Upper lobe of left lung (tissue), 6 donors: ENCODE results near the gene EEF1AKMT4. TPM values are rescaled to one million over a fixed set of nuclear protein-coding genes. Genes with fewer than 3 reads are reported as not detected.

Experiments
- ATAC-seq, 2 donors: fragments of 200-7000 bp; cut with Tn5 transposase; one replicate each; pipeline ENCODE4 v1.9.1; 2022; ENCODE audit warnings: mild to moderate bottlenecking in 2 of 2, moderate library complexity in 2 of 2; ENCODE audit not compliant: low FRiP score in 2 of 2
- DNase-seq, 2 donors: peaks; one replicate each; pipeline ENCODE4 v3.0.0-alpha.2; 2019 to 2020
- H3K27ac ChIP-seq, 4 donors: fragments of 200-600 bp; sonication (generic); one replicate each; pipeline ENCODE4 v1.5.1; 2016 to 2019
- H3K27me3 ChIP-seq, 4 donors: fragments of 200-600 bp; sonication (generic); one replicate each; pipeline ENCODE4 v1.5.1; 2017 to 2019
- H3K36me3 ChIP-seq, 4 donors: fragments of 200-600 bp; sonication (generic); one replicate each; pipeline ENCODE4 v1.5.1; 2016 to 2019
- H3K4me1 ChIP-seq, 4 donors: fragments of 200-600 bp; sonication (generic); one replicate each; pipeline ENCODE4 v1.5.1; 2018 to 2019
- H3K4me3 ChIP-seq, 4 donors: fragments of 200-600 bp; sonication (generic); one replicate each; pipeline ENCODE4 v1.5.1; 2017 to 2019; ENCODE audit warnings: mild to moderate bottlenecking in 2 of 4, moderate library complexity in 1 of 4
- H3K9me3 ChIP-seq, 4 donors: fragments of 200-600 bp; sonication (generic); one replicate each; pipeline ENCODE4 v1.5.1; 2018 to 2019
- EP300 ChIP-seq, 4 donors: sonication (generic); formaldehyde crosslinking; IDR thresholded peaks; one replicate each; pipeline ENCODE4 v1.5.1; 2017; ENCODE audit warnings: antibody characterized with exemption in 4 of 4, control low read depth in 2 of 4
- POLR2A ChIP-seq, 4 donors: fragments of 450-650 bp; IDR thresholded peaks; one replicate each; pipeline ENCODE4 v1.5.1; 2016 to 2017; ENCODE audit warnings: antibody characterized with exemption in 4 of 4, mild to moderate bottlenecking in 2 of 4
- POLR2AphosphoS5 ChIP-seq, 2 donors: sonication (generic); formaldehyde crosslinking; IDR thresholded peaks; one replicate each; pipeline ENCODE4 v1.5.1; 2017; ENCODE audit warnings: antibody characterized with exemption in 2 of 2
- WGBS, 2 donors: methylation state at CpG; one replicate each; pipeline ENCODE4 v1.1.5; 2017 to 2018; 5-methylcytosine and 5-hydroxymethylcytosine counted together
- total RNA-seq, 6 donors: library from RNA; depleted of rRNA in 4 of 6; stranded (reverse); fragments of >200 nt in 4 of 6; gene quantifications; one replicate each; pipeline versions ENCODE4 v1.1.0 to v1.2.1, GENCODE V29; 2016 to 2021
- TF ChIP-seq, protein P1 (sequence below), 6 experiments: fragments of 450-650 bp in 4 of 6; fragments of 200-600 bp in 2 of 6; sonication (generic) in 2 of 6; IDR thresholded peaks; one replicate each; pipeline ENCODE4 v1.5.1; 2016 to 2019; ENCODE audit warnings: antibody characterized with exemption in 6 of 6
- donor health status: DM: no; HTN: no; CAD: no; lungs with moderate emphysema.
- donor health status: DM: no; HTN: yes; CAD: no; lungs with severe emphysema.

EEF1AKMT4 gene
- total RNA-seq, 6 donors from 2014 or later: 1.8 to 8.8 (median 4.1) TPM

DNA sequence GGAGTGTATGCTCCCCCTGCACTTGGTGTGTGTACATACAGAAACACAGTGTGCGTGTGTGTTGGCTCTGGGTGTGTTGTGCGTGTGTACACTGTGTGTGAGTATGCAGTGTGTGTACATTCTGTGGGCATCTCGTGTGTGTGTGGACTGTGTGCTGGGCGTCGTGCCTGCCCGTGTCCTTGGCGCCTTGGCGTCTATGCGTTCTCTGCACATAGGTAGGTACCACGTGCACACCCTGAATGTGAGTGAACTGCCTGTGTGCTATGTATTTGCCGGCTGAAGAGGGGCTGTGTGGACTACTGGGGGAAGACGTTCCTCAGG is 25.9 kb downstream of the EEF1AKMT4 start:
- ATAC-seq (no peak), DNase-seq (no peak)
- H3K27ac ChIP-seq: no peak overlapping the region
- H3K36me3 ChIP-seq: no peaks in the 10 kb centered on the region
- no peak overlapping the region for H3K4me3 ChIP-seq
- H3K9me3 ChIP-seq: no peaks in the 10 kb centered on the region
- TF ChIP-seq POLR2A (IDR thresholded peaks at IDR 0.05) (no peak), EP300 (IDR thresholded peaks at IDR 0.05) (no peak), POLR2AphosphoS5 (IDR thresholded peaks at IDR 0.05) (no peak)
- TF ChIP-seq, protein P1, sequence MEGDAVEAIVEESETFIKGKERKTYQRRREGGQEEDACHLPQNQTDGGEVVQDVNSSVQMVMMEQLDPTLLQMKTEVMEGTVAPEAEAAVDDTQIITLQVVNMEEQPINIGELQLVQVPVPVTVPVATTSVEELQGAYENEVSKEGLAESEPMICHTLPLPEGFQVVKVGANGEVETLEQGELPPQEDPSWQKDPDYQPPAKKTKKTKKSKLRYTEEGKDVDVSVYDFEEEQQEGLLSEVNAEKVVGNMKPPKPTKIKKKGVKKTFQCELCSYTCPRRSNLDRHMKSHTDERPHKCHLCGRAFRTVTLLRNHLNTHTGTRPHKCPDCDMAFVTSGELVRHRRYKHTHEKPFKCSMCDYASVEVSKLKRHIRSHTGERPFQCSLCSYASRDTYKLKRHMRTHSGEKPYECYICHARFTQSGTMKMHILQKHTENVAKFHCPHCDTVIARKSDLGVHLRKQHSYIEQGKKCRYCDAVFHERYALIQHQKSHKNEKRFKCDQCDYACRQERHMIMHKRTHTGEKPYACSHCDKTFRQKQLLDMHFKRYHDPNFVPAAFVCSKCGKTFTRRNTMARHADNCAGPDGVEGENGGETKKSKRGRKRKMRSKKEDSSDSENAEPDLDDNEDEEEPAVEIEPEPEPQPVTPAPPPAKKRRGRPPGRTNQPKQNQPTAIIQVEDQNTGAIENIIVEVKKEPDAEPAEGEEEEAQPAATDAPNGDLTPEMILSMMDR (IDR thresholded peaks at IDR 0.05): no peak
- peaks cover 0 to 8% (median 1%) of the 10 kb centered on the region in 4 donors for H3K4me1 ChIP-seq
- WGBS, 2 donors: 68% methylated on average over 12 of the region's 12 CpGs
- peaks cover 0 to 24% (median 11%) of the 10 kb centered on the region in 4 donors for H3K27me3 ChIP-seq

- DNase-seq: peak in 1 of 2 donors; percentile 64
- Histone ChIP-seq H3K4me3 (no peak within 1 kb of the TSS), H3K4me1 (peaks cover 0 to 8% (median 1%) of the 10 kb centered on the region in 4 donors), H3K9me3 (no peaks in the 10 kb centered on the region), H3K27me3 (peaks cover 0 to 24% (median 11%) of the 10 kb centered on the region in 4 donors), H3K27ac (no peak within 1 kb of the TSS), H3K36me3 (no peaks in the 10 kb centered on the region)
- WGBS, 2 donors: 14 to 20% methylated on average over 2 to 57 of the region's 65 CpGs
- peak in 1 of 2 donors; percentile 28 for ATAC-seq
- TF ChIP-seq, protein P1 (IDR thresholded peaks at IDR 0.05): no peak
- no peak for TF ChIP-seq POLR2AphosphoS5 (IDR thresholded peaks at IDR 0.05)
- no peak for TF ChIP-seq EP300 (IDR thresholded peaks at IDR 0.05)
- TF ChIP-seq POLR2A (IDR thresholded peaks at IDR 0.05): no peak
Observed at GRCh38 chr3:184275961-184276910, 26.8 kb downstream of the EEF1AKMT4 start, which contains the start of gene ECE2. ECE2 (plus strand) TSS chr3:184276022; CDS start chr3:184276154, 132 bp downstream.

DNA sequence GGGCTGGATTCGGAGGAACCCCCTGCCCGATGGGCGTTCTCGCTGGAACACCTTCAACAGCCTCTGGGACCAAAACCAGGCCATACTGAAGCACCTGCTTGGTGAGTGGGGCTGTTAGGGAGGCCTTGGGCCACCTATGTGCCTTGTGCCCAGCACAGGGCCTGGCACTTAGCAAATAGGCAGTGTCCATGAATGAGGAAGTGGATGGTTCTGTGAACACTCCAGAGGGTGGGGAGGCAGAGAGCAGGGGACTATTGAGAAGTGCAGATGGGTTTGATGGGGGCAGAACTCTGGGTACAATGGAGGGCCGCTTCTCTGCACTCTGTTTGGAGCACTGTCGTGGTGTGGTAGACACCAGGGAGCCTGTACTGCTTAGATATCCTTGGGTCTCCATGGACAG is 27.9 kb downstream of the EEF1AKMT4 start:
- Histone ChIP-seq H3K27ac (no peak overlapping the region), H3K9me3 (no peaks in the 10 kb centered on the region), H3K36me3 (no peaks in the 10 kb centered on the region), H3K4me1 (peaks cover 0 to 8% (median 1%) of the 10 kb centered on the region in 4 donors), H3K27me3 (peaks cover 0 to 24% (median 11%) of the 10 kb centered on the region in 4 donors), H3K4me3 (no peak overlapping the region)
- TF ChIP-seq, protein P1 (IDR thresholded peaks at IDR 0.05): no peak
- TF ChIP-seq POLR2A (IDR thresholded peaks at IDR 0.05) (no peak), POLR2AphosphoS5 (IDR thresholded peaks at IDR 0.05) (no peak), EP300 (IDR thresholded peaks at IDR 0.05) (no peak)
- ATAC-seq: peak in 1 of 2 donors; percentile 23
- no peak for DNase-seq
- 88 to 91% methylated on average over 6 of the region's 6 CpGs for WGBS, 2 donors

DNA sequence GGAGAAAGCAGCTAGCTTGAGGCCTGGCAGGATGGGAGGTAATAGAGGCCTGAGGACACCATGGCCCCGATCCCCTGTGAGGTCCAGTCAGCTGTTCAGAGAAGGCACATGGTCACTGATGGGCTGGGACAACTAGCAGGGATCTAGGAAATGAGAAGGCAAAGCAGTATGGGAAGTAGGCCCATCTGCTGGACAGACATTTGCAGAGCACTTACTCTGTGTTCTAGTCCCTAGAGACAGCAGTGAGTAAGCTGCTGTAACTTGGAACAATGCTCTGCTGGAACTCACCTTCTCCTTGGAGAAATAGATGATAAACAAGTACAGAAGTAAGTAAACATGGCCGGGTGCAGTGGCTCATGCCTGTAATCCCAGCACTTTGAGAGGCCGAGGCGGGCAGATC is 33.5 kb downstream of the EEF1AKMT4 start:
- Histone ChIP-seq H3K9me3 (no peaks in the 10 kb centered on the region), H3K36me3 (no peaks in the 10 kb centered on the region), H3K4me1 (no peaks in the 10 kb centered on the region), H3K27me3 (no peaks in the 10 kb centered on the region), H3K4me3 (no peak overlapping the region), H3K27ac (no peak overlapping the region)
- ATAC-seq: no peak
- WGBS, 2 donors: 82 to 95% methylated on average over 4 of the region's 4 CpGs
- no peak for TF ChIP-seq POLR2A (IDR thresholded peaks at IDR 0.05)
- TF ChIP-seq, protein P1 (IDR thresholded peaks at IDR 0.05): no peak
- TF ChIP-seq POLR2AphosphoS5 (IDR thresholded peaks at IDR 0.05): no peak
- TF ChIP-seq EP300 (IDR thresholded peaks at IDR 0.05): no peak
- DNase-seq: no peak
